ENCODE results near the gene ARHGAP4. TPM values are rescaled to one million over a fixed set of nuclear protein-coding genes. Genes with fewer than 3 reads are reported as not detected.

Gene ARHGAP4
- total RNA-seq, 2 donors from 2014 or later, result 56.0 to 65.0 TPM

DNA sequence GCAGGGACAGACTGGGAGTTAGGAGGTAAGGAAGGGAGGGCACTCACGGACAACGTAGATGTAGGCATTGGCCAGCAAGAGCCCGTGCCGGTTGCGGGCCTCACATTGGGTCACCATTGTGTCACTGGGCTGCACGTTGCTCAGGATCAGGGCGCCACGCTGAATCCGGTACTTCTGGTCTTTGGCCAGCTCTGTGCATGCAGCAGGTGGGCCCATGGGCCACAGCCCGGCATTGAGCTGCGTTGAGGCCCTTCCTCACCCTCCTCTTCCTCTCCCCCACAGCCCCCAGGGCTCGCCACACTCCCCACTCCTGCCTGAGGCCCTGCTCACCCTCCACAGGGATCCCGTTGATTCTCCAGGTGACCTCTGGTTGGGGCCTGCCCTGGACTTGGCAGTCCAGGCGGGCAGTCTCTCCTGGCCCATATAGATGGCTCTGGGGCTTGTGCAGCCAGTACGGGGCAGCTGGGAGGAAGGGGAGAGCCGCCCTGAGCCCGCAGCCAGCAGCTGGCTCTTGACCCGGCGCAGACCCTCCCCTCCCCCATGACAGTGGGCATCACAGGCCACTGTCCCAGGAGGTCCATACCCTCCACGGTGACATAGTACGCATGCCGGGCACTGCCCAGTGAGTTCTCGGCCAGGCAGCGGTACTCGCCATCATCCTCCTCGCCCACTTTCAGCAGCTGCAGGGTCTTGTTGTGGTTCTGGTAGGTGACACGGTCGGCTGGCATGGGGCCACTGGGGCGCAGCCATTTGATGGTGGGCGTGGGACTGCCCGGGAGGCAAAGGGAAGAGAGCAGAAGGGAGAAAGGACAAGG is 56.4 kb downstream of the ARHGAP4 start:
- Histone ChIP-seq H3K9ac (ENCODE audit: extremely low read depth, low read length, poor library complexity, severe bottlenecking) (no peak overlapping the region), H3K4me3 (ENCODE audit: low read length) (no peak overlapping the region), H3K9me3 (ENCODE audit: control insufficient read depth, low read length) (no peaks in the 10 kb centered on the region), H3K27me3 (ENCODE audit: control insufficient read depth, insufficient read depth, low read length, poor library complexity, severe bottlenecking) (no peaks in the 10 kb centered on the region), H3K27ac (ENCODE audit: low read depth, low read length) (no peak overlapping the region), H3K36me3 (ENCODE audit: control insufficient read depth, insufficient read depth, low read length) (no peaks in the 10 kb centered on the region), H3K4me1 (ENCODE audit: control insufficient read depth, insufficient read depth, low read length) (no peaks in the 10 kb centered on the region)
- peaks cover 74% of the 10 kb centered on the region for H3K9me3 Mint-ChIP-seq
- H3K27ac Mint-ChIP-seq, result no peak overlapping the region
- H3K4me3 Mint-ChIP-seq, result no peak overlapping the region
- 90 to 93% methylated on average over 2 to 23 of the region's 31 CpGs for WGBS, 2 experiments (ENCODE audit: insufficient coverage in 1 of 2, insufficient read length in 1 of 2)
- TF ChIP-seq, protein P1, sequence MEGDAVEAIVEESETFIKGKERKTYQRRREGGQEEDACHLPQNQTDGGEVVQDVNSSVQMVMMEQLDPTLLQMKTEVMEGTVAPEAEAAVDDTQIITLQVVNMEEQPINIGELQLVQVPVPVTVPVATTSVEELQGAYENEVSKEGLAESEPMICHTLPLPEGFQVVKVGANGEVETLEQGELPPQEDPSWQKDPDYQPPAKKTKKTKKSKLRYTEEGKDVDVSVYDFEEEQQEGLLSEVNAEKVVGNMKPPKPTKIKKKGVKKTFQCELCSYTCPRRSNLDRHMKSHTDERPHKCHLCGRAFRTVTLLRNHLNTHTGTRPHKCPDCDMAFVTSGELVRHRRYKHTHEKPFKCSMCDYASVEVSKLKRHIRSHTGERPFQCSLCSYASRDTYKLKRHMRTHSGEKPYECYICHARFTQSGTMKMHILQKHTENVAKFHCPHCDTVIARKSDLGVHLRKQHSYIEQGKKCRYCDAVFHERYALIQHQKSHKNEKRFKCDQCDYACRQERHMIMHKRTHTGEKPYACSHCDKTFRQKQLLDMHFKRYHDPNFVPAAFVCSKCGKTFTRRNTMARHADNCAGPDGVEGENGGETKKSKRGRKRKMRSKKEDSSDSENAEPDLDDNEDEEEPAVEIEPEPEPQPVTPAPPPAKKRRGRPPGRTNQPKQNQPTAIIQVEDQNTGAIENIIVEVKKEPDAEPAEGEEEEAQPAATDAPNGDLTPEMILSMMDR (conservative IDR thresholded peaks at IDR 0.05), result no peak
- no peak for DNase-seq
- no peaks in the 10 kb centered on the region for H3K27me3 Mint-ChIP-seq (ENCODE audit: insufficient read depth)
- H3K36me3 Mint-ChIP-seq (ENCODE audit: low read depth), result peaks cover 11% of the 10 kb centered on the region
- peaks cover 3% of the 10 kb centered on the region for H3K4me1 Mint-ChIP-seq

DNA sequence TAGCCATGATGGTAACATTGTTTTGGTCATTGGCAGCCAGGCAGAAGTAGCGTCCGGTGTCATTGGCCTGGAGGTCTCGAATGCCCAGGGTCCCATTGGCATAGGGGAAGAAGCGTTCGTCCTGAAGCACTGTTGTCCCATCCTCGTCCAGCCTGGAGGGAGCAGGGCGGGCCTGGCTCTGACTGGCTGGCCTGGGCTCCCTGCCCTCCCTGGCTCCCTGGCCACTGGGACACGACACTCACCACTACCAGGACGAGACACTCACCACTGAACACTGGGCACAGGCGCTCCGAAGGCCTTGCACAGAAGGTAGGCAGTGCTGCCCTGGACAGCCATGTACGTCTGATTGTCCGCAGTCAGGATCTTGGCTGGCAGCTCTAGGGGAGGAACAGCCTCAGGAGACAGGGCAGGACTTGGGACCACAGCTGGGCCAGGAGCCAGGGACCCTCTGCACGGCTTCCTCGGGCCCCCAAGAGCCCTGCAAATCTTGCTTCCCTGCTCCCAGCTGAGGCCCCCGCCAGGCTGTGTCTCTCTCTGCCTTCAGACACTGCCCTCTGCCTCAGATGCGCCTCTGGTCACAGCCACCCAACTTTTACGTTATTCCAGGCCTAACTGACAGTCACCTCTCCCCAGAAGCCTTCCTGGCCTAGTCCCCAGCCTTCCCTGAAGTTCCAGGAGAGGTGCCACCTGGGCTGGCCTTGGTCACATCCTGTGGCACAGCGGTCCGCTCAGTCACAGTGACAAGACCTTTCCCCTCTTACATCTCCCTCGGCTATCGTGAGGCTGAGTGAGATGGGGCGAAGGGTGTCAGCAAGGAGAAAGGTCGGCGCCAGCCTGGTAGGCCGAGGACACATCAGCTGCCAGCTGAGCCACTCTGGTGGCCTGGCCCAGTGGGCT is 57.2 kb downstream of the ARHGAP4 start:
- 84 to 92% methylated on average over 5 to 26 of the region's 26 CpGs for WGBS, 2 experiments (ENCODE audit: insufficient coverage in 1 of 2, insufficient read length in 1 of 2)
- Mint-ChIP-seq H3K9me3 (peaks cover 74% of the 10 kb centered on the region), H3K4me1 (peaks cover 3% of the 10 kb centered on the region), H3K27me3 (ENCODE audit: insufficient read depth) (no peaks in the 10 kb centered on the region), H3K36me3 (ENCODE audit: low read depth) (peaks cover 11% of the 10 kb centered on the region), H3K4me3 (no peak overlapping the region), H3K27ac (no peak overlapping the region)
- H3K27ac ChIP-seq (ENCODE audit: low read depth, low read length), result no peak overlapping the region
- H3K4me3 ChIP-seq (ENCODE audit: low read length), result no peak overlapping the region
- DNase-seq, result no peak
- TF ChIP-seq, protein P1 (conservative IDR thresholded peaks at IDR 0.05), result no peak
- no peaks in the 10 kb centered on the region for H3K9me3 ChIP-seq (ENCODE audit: control insufficient read depth, low read length)
- H3K9ac ChIP-seq (ENCODE audit: extremely low read depth, low read length, poor library complexity, severe bottlenecking), result no peak overlapping the region
- H3K36me3 ChIP-seq (ENCODE audit: control insufficient read depth, insufficient read depth, low read length), result no peaks in the 10 kb centered on the region
- H3K4me1 ChIP-seq (ENCODE audit: control insufficient read depth, insufficient read depth, low read length), result no peaks in the 10 kb centered on the region
- H3K27me3 ChIP-seq (ENCODE audit: control insufficient read depth, insufficient read depth, low read length, poor library complexity, severe bottlenecking), result no peaks in the 10 kb centered on the region

DNA sequence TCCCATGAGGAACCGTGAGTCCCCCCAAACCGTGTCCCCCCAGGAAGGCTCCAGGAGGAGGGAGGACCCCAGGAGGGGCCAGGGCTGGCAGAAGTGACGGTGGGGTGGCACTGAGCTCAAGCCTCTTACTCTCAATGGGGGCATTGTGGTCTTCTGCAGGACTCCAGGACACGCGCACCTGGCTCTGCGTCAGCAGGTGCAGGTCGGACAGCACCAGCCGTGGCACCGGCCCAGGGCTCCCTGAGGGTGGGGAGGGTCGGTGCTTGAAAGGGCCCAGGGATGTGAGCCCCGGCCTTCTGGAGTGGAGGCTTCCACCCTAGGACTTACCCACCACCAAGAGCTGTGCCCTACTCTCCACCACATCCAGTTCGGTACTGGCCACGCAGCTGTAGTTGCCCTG is 58.4 kb downstream of the ARHGAP4 start:
- Histone ChIP-seq H3K9ac (ENCODE audit: extremely low read depth, low read length, poor library complexity, severe bottlenecking) (no peak overlapping the region), H3K36me3 (ENCODE audit: control insufficient read depth, insufficient read depth, low read length) (no peaks in the 10 kb centered on the region), H3K9me3 (ENCODE audit: control insufficient read depth, low read length) (no peaks in the 10 kb centered on the region), H3K4me1 (ENCODE audit: control insufficient read depth, insufficient read depth, low read length) (no peaks in the 10 kb centered on the region), H3K4me3 (ENCODE audit: low read length) (no peak overlapping the region), H3K27me3 (ENCODE audit: control insufficient read depth, insufficient read depth, low read length, poor library complexity, severe bottlenecking) (no peaks in the 10 kb centered on the region), H3K27ac (ENCODE audit: low read depth, low read length) (no peak overlapping the region)
- TF ChIP-seq, protein P1 (conservative IDR thresholded peaks at IDR 0.05), result no peak
- no peak overlapping the region for H3K4me3 Mint-ChIP-seq
- peaks cover 15% of the 10 kb centered on the region for H3K36me3 Mint-ChIP-seq (ENCODE audit: low read depth)
- H3K27ac Mint-ChIP-seq, result no peak overlapping the region
- no peaks in the 10 kb centered on the region for H3K27me3 Mint-ChIP-seq (ENCODE audit: insufficient read depth)
- peaks cover 2% of the 10 kb centered on the region for H3K4me1 Mint-ChIP-seq
- no peak for DNase-seq
- peaks cover 77% of the 10 kb centered on the region for H3K9me3 Mint-ChIP-seq
- WGBS, 2 experiments (ENCODE audit: insufficient coverage in 1 of 2, insufficient read length in 1 of 2), result 93 to 95% methylated on average over 3 to 12 of the region's 13 CpGs
